IPS DF 4.7 (cell line): ENCODE measurements around the gene CLK3.
"Not testable (repeated sequence)": the region's sequence is repeated elsewhere in the genome, so short reads cannot be mapped to it uniquely, and the experiment has no call there.

ENCODE experiments used
- DNase-seq: peaks from one replicate; pipeline ENCODE4 v3.0.0-alpha.2; 2013; ENCODE audit warnings: low spot score; ENCODE audit errors: extremely low read depth

CLK3 gene

DNA sequence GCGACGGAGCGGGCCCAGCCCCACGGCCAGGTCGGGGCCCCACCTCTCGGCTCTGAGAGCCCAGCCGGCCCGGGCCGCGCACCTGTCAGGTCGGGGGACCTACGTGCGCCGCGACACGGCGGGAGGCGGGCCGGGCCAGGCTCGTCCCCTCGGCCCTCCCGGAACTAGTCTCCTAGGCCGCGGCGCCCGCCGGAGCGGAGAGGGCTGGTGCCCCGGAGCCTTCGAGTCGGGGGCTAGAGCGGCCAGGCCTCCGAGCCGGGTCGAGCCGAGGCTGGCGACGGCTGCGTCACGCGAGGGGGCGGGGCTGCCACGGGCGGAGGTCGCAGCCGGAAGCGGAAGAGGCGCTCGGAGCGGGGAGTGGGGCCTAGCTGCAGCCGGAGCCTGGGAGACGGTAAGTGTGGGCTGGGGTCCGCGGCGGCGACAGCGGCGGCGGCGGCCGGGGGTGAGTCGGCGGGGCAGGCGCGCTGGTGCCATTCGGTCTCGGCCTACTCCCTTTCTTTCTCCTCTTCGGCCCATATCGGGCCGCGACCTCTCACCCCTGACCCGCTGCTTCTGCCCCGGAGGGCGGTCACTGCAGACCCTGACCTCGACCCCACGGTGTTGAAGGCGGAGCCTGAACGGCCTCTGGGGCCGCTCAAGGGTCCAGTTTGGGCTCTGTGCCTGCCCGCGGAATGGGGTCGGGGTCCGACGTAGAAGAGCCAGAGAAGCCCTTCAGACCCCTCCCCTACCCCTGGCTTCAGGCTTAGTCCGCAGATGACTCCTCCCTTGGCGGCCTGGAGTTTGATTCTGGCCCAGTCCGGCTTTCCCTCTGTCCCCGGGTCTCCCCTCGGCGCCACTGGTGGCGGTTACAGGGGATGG is at the start of gene CLK3:
Gene CLK3 (plus strand): TSS at position 329 of the 858 bp plus-strand sequence. CDS start 3,361 bp downstream, outside the sequence.
- no peak for DNase-seq

DNA sequence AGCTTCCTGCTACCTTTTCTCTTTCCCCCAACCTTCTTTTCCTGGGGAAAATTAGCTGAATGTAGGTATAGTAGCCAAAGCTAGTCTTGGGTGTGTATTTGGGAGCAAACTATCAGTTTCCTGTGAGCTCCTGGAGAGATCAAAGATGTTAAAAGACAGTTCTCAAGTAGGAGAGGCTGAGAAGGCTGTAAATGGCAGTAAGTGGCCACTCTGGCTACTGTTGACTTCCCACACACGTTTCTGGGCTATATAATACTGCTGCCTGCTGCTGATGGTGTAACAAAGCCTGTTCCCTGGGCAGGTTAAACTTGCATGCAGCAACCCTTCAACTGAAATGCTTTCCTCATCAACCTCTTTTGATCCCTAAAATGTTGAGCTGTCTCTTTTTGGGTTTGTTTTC is 47.0 kb upstream of the CLK3 start:
- no peak for DNase-seq

DNA sequence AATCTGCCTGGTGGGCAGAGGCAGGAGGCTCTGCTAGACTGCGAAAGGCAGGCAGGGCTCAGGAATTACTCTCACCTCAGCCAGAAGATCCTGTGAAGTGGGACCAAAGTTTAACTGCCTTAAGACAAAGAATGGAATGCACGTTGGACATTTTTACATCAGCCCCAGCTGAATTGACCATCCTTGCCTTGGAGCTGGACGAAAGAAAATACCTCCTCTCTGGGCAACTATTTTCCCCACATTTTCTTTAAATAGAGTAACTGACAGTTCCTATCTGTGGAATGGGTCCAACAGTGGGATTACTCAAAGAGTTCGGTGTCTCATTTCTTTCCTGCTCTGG is 45.9 kb upstream of the CLK3 start:
- DNase-seq, result no peak

DNA sequence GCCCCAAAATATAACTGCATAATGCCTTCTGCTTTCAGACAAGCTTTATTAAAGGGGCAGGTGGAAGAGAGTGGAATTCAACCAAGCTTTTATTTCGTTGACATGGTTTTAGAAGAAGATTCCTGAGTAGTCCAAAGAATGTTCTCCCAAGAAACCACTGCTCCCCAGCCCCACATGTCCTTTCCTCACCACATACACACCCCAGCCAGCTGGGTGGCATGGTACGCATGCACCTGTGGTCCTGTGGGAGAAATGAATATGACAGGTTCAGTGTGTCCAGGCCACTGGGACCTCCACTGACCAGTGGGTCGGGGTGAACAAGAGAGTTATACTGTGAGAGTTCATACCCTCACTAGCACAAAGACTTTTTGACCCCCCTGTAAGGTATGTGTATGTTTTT is 44.4 kb upstream of the CLK3 start:
- no peak for DNase-seq

DNA sequence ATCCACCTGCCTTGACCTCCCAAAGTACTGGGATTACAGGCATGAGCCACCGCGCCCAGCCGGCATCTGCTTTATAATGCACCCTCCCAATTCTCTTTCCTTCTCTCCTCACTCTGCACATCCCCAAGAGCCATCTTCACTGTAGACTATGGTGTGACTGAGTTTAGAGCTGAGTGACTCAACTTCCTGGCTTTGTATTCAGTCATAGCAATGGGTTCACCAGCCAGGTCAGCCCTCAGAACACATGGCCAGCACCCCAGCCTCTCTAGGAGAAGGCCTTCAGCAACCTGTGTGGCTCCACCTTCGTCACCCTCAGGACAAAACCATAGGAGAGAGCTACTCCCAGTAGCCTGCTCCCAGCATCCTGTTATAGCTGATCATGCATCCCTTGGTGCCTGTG is 41.6 kb upstream of the CLK3 start:
- no peak for DNase-seq

DNA sequence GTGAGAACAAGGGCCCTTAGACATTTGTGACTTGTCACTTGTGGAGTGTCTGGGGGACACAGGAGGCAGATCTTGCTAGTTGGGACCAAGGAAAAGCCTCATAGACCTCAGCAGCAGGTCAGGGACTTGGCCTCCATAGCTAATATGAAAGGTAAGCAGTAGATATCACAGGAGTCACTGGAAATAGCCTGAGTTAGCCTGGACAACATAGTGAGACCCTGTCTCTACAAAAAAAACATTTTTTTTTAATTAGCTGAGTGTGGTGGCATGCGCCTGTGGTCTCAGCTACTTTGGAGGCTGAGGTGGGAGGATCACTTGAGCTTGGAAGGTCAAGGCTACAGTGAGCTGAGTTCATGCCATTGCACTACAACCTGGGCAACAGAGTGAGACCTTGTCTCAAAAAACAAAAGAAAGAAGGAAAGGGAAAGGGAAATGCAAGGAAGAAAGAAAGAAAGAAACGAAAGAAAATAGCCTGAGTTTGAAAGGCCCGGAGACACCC is 37.1 kb upstream of the CLK3 start:
- DNase-seq, result no peak

DNA sequence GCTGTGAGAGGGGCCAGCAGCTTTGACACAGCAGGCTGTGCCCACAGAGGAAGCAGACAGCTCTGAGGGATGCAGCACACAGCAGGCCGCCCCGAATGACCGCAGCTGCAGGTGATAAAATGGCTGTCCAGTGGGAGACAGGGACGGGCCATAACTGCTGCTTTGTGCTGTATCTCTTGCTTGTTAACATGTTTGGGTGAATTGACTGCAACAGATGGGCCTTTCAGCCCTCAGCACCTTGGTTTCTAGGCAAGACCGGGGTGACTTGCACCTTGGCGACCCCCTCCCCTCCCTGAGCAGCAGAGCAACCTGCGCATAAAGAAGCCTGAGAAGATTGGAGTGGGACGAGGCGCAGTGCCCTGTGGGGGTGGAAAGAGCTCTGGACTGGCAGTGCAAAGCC is 36.6 kb upstream of the CLK3 start:
- no peak for DNase-seq

DNA sequence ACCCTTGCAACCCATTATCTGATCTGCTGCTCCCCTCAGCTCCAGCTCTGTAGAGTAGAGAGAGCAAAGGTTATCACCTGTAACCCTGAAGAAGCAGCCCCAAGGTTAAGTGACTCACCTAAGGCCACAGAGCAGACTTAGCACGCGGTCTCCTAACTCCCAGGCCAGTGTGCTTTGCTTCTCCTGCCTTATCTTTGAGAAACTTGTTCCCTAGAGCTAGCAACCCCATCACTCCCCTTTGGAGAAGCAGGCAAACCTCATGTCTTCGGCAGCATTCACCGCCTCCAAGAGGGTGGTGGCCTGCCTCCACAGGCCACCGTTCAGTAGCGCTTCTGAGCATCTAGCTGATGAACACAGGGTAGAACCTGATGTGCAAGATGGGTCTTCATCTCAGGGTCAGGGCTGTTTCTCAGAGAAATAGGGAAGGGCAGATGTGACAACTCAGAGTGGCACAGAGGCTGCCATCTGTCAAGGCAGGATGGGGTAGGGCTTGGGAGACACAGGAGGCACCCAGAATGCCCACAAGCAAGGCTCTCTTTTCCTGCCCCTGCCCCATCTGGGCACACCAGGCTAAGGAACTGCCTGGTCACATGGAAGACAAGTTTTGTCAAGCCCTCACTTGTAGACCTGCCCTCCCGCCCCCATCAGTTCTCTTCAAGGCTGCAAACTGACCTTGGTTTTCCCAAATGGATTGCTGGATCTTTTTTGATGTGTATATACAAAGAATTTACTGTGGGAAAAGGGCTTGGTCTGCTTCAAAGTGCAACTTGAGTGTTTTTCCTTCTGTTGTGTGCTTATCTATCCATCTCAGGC is 34.9 kb upstream of the CLK3 start:
- DNase-seq, result no peak

DNA sequence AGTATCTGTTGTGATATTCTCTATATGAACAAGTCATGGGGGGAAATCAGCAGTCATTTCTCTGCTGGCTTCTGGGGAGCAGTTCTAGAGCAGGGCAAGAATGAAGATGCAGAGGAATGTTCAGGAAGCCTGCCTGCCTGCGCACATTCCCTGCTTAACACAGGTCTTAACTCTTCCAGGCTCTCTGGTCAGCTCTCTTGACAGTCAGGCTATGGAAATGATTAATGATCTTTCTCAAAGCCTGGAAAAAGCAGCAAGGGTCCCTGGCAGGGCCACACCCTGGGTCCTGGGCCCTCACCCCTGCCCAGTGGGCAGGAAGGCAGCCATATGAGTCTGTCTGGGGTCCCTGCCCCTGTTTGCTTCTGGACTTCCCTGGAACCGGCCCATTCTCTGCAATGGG is 31.4 kb upstream of the CLK3 start:
- DNase-seq, result no peak

DNA sequence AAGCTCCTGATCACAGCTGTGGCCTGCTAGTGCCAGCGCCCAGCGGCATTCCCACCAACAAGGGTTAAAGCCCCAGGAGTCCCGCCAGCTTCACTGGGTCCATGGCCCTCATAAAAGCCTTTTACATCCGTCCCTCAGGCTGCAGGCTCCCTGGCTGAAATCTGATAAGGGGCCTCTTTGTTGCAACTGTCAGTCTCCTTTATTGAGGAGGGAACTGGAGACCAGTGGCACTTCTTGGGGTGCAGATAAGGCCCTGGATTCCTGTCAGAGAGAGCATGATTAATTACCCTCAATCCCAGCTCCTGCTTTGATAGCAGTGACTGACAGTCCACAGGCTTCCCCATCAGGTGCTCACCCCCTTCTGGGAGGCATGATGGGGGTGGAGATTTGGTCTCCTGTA is 30.9 kb upstream of the CLK3 start:
- DNase-seq, result no peak

DNA sequence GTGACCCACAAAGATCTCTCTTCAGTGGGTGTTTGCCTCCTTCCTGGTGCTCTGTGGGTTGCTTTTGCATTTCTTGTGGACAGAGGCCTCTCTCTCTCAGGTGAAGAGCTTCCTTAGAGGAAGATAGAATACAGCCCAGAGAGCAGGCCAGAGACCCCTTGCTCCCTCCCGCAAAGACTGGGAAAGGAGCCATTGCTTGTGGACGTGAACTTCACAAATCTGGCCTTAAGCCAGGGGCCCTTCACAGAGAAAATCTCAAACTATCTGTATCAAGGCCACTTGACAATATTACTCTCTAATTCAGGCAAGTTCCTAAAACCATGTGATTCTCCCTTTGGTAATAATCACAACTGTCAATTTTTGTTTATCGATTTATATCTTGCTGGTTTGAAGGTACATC is 30.4 kb upstream of the CLK3 start:
- no peak for DNase-seq

DNA sequence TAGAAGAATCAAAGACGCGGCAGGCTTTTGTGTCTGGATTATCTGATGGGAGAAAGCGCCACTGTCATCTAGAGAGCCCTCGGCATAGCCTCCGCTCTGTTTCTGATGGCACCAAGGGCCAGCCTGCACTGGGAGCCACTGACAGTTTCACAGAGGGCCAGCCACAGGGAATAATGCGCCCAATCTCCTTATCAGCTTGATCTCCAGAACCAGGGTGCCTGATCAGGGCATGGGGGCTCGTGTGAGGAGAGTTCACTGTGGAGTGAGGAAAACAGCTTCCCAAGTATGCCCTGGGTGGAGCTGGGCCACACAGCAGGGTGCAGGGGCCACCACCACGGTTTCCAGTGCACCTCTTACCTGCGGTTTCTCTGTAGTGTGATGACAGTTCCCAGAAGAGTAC is 29.8 kb upstream of the CLK3 start:
- no peak for DNase-seq

DNA sequence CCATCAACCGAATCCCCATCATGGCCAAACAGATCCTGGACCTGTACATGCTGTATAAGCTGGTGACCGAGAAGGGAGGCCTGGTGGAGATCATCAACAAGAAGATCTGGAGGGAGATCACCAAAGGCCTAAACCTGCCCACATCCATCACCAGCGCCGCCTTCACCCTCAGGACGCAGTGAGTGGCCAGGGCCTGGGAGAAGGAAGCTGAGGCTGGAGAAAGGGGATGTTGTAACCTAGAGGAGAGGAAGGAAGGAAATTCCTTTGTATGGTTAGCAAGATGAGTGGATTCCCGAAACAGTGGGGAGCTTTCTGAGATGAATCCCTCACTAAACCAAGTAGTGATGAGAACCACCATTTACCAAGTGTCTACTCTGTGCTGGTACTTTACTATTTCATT is 25.8 kb upstream of the CLK3 start:
- no peak for DNase-seq

DNA sequence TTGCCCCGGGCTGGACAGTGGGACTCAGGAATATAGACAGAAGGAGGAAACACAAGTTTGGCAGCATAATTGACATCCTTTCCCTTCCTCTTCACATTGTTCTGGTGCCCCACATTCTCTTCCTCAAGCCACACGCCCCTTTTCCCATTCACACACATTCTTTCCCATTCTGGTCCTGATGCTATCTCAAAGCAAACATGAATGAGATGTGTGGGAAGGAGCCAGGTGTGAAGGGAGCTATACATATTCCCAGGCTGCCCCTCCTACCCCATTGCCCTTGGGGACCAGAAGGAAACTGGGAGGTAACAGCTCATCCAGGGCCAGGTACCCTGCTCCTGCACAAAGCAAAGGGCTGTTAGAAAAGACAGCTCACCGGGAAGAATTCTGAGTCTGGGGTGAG is 23.4 kb upstream of the CLK3 start:
- DNase-seq, result no peak

DNA sequence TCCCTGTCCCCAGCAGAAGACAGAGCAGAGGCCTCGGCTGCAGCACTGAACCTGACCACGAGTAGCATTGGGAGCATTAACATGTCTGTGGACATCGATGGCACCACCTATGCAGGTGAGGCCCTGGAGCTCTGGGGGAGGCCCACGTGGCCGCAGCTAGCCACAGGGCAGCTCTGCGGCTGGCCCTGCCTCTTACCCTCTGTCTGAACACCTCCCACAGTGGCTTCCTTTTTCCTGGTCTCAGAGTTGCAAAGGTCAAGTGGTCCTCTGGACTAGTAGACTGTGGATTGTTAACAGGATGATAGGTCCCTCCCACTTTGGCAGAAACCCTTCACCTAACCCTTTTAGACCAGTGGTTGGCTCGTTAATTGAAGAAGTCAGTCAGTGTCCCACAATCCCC is 22.5 kb upstream of the CLK3 start:
- DNase-seq, result no peak

DNA sequence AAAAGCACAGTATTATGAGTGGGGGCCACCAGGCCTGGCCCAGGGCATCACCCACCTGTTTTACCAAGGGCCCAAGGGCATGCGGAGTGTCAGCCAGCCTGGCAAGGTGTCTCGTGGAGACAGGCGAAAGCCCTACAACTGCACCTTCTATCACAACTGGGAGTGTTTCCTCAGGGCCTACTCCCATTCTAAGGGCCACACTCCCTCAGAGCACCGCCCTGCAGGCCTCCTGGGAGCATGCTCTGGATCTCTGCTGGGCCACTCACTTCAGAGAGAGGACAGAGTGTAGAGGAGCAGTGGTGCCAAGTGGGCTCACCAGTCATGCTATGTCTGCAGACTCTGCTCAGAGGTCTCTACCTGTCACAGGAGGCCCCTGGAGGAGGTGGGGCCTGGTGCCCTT is 21.2 kb upstream of the CLK3 start:
- no peak for DNase-seq

DNA sequence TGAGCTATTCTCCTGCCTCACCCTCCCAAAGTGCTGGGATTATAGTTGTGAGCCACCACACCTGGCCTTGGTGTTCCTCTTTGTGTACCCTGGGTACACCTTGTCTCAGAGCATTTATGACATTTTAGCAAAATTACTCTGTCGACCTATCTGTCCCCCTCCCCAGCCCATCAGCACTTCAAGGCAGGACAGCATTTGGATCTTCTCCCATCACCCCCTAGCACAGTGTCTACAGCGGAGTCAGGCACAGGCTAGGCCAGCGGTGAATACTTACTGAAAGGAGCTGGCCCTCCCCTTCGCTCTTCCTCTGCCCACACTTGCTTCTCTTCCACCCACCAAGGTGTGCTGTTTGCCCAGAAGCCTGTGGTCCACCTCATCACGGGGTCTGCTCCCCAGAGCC is 20.4 kb upstream of the CLK3 start:
- no peak for DNase-seq

DNA sequence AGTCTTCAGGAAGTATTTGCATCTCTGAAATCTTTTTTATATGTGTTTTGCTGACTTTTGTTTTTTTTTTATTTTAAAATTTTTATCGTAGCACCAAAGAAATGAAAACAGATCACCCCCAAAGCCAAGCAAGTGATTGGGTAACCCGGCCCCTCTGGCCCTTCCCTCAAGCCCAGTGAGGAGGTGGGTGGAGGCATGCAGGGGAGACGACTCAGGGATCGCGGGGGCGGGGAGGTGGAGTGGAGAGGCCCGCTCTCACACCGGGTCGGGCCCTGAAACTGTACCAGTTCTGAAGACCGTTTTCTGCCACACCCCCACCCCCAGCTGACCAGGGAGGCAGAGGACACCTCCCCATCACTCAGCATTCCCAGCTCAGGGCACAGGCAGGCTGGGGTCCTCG is 18.9 kb upstream of the CLK3 start:
- DNase-seq, result not testable (repeated sequence)

DNA sequence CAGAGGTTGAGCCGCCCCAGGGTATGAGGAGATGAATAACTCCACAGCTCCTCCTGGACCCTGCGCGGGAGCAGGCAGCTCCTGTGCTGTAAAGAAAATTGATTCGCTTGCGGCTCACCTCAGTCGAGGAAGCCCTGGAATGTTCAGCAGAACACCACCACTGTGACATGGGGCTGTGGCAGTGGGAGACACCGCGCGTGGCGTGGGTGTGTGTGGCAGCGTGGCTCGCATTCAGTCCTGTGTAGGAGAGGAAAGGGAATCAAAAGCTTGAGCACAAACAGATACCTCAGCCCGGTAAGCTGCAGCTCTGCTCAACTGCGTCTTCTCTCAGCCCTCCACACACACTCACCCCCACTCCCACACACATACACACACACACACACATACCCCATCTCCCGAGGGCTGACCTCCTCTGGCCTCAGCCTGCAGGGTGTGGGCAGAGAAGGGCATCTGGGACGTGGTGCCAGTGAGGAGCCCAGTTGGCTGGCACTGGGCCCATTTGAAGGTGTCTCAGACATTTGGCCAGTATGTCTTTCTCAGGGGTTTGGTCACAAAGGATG is 18.4 kb upstream of the CLK3 start:
- DNase-seq, result not testable (repeated sequence)

DNA sequence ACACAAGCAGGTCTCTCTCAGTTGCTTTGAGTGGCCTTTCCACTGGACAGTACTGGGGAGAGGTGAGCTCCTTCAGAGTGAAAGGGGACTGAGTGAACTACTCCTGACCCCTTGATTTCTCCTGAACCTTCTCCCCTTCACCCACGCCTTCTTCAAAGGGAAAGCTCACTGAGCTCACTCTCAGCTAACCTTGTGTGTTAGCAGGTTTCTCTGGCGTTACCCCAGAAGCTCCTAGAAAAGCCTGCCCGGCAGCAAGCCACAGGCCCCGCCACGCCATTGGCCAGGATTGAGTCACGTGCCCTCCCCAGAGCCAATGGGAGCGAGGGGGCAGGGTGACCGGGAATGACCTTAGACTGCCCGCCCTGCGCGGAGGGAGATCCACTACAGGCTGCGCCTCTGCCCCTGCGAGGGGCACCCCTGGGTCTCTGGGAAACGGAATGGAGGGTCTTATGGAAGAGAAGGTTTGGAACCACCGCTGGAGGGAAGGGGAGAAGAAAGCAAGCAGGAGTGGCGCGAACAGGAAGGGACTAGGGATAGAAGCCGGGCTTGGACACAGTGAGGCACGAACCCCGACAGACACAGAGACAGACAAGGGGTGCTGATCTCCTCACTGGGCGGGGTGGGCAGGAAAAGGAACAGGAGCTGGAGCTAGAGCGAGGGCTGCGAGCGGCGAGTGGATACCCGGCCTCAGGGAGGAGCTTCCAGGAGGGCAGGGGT is 17.4 kb upstream of the CLK3 start:
- no peak for DNase-seq

DNA sequence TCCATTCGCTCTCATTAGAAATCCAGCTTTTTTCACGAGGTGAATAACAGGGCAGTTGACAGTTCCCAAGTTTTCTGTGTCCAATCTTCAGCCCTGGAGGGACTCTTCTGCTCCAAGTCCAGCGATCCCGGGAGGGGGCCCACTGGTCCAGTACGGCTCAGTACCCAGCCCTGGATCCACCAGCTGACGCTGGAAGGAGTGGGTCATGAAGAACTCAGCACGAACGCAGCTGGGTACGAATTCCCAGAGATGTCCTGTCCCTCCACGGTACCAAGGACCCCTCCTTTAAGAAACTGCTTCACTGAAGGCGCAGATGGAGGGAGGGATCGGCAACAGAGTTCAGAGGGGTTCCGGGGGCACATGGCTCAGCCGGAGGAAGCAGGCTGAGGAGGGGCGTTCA is 16.5 kb upstream of the CLK3 start:
- DNase-seq, result no peak
